HEK293 (cell line): Measurements from ENCODE around the gene RNF40.

ENCODE experiments used
- CTCF ChIA-PET: fragments of 350-600 bp; formaldehyde crosslinking; extraction: SDS; loops from one replicate; lab custom pipeline; 2021; ENCODE audit warnings: antibody characterized with exemption; lab: Yijun Ruan, JAX
- POLR2A ChIA-PET: fragments of 300-600 bp; formaldehyde crosslinking; extraction: SDS; loops from one replicate; lab custom pipeline; 2020; ENCODE audit warnings: antibody characterized with exemption, inconsistent platforms; lab: Yijun Ruan, JAX
- H3K27ac ChIP-seq: fragments of 200-500 bp; sonication (Bioruptor generic); 2 replicates; pipeline ENCODE4 v1.5.1; 2014; ENCODE audit warnings: low read depth, low read length, control low read depth, inconsistent platforms; ENCODE audit errors: extremely low read depth
- H3K36me3 ChIP-seq, 2 experiments: fragments of 200-500 bp in 1 of 2; sonication (Bioruptor generic) in 1 of 2; 1 replicate in 1 of 2; 2 replicates in 1 of 2; pipeline ENCODE4 v1.5.1; 2014 to 2017; ENCODE audit warnings: inconsistent platforms in 2 of 2, low read length in 2 of 2; ENCODE audit not compliant: control insufficient read depth in 2 of 2, insufficient read depth in 1 of 2
- H3K4me1 ChIP-seq: fragments of 200-500 bp; sonication (Bioruptor generic); 2 replicates; pipeline ENCODE4 v1.5.1; 2014; ENCODE audit warnings: mild to moderate bottlenecking, low read length, inconsistent platforms; ENCODE audit not compliant: control insufficient read depth, insufficient read depth
- H3K4me3 ChIP-seq: 2 replicates; pipeline ENCODE4 v1.5.1; 2011; ENCODE audit warnings: low read depth, mild to moderate bottlenecking, control low read depth, low read length, moderate library complexity
- H3K9me3 ChIP-seq: fragments of 200-500 bp; sonication (Bioruptor generic); 2 replicates; pipeline ENCODE4 v1.5.1; 2014; ENCODE audit warnings: low read depth, low read length, inconsistent platforms; ENCODE audit not compliant: control insufficient read depth, insufficient read depth
- SCRT2 ChIP-seq: fragments of 450-650 bp; formaldehyde crosslinking; IDR thresholded peaks from 2 replicates; pipeline ENCODE4 v1.5.1; 2016; ENCODE audit warnings: missing biosample characterization, missing genetic modification characterization
- ZNF121 ChIP-seq: fragments of 450-650 bp; formaldehyde crosslinking; IDR thresholded peaks from 2 replicates; pipeline ENCODE4 v1.5.1; 2016; ENCODE audit warnings: missing biosample characterization, missing genetic modification characterization
- ZNF837 ChIP-seq: fragments of 450-650 bp; formaldehyde crosslinking; IDR thresholded peaks from 2 replicates; pipeline ENCODE4 v1.5.1; 2016; ENCODE audit warnings: missing biosample characterization, missing genetic modification characterization

RNF40 gene

DNA sequence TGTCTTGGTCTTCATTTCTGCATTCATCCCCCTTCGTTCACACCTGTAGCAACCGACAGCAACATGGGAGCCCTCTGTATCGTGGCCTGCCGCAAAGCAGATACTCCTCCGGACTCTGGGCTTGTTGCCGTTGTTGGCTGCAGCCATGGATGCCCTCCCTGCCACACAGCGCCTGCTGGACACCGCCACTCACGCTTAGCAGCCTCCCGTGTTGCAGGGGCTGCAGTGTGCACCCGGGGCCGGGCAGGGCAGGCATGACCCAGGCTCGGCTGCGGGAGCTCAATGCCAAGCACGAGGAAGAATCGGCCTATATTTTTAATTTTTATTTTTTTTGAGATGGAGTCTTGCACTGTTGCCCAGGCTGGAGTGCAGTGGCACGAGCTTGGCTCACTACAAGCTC, 59.8 kb downstream of the RNF40 start:
- TF ChIP-seq SCRT2 (tag by site-specific recombination) (peak; percentile 24; the same call in 1 of the 2 replicates), ZNF121 (tag by site-specific recombination) (peak; percentile 62; the same call in 1 of the 2 replicates), ZNF837 (tag by site-specific recombination) (no peak)
- ChIA-PET POLR2A (no interaction called here), CTCF (interaction anchor here (1.9 kb wide), 1 partner anchor 8 kb away, joined by 7 read pairs; no protein-coding TSS in a partner anchor)
- Histone ChIP-seq H3K4me3 (no peak overlapping the region), H3K36me3 (no peaks in the 10 kb centered on the region), H3K4me1 (peaks cover 3% of the 10 kb centered on the region; the same call in 1 of the 2 replicates), H3K9me3 (no peaks in the 10 kb centered on the region), H3K27ac (no peak overlapping the region)
